Measurements from ENCODE around the gene IGLL5.

- TF ChIP-seq CTCF (IDR thresholded peaks at IDR 0.05; ENCODE audit: low read length) (no peak), EZH2phosphoT487 (IDR thresholded peaks at IDR 0.05; ENCODE audit: low read length) (no peak), EZH2 (optimal IDR thresholded peaks at IDR 0.05; ENCODE audit: low read depth, low read length) (no peak)
Observed at GRCh38 chr22:22908495-22908861, 20.9 kb downstream of the IGLL5 start.
